NB4 (cell line): ENCODE data around the gene UNC45B.

ENCODE experiments used
- MYC ChIP-seq: IDR thresholded peaks from 2 replicates; pipeline ENCODE4 v1.6.1; 2011; ENCODE audit warnings: low read depth, low read length
- POLR2A ChIP-seq: IDR thresholded peaks from 2 replicates; pipeline ENCODE4 v1.6.1; 2011; ENCODE audit warnings: mild to moderate bottlenecking; ENCODE audit not compliant: insufficient read length; ENCODE audit errors: extremely low read depth
- TF ChIP-seq, protein P1 (sequence below): IDR thresholded peaks from one replicate; pipeline ENCODE4 v1.5.1; 2012; ENCODE audit warnings: low read depth, low read length

DNA sequence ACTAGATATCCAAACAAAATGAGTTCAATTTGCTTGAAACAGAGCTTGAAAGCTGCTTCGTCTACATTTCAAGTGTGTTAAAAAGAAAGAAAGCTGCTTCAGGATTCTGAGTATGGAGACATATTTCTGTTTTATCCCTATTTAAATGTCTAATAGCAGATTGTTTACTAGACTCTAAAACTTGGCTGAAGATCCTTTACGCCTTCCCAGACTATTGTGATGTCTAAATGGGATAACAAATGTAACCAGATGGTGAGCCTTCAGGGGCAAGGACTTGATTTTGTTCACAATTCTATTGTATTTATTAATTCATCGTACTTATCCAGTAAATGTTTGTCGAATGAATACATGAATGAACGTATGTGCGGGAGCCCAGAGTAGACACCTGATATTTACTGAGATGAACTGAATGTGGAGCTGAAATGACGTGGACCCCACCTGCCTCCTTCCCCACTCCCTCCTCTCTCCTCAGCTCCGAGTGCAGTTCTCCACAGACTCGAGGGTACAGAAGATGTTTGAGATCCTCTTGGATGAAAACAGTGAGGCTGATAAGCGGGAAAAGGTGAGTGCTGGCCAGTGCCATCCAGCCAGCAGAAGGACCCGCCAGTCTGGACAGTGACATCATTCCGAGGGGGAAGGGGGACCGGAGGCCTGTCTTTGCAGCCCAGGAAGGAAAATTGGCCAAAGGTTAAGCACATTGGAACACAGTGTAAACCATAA is 5.0 kb downstream of the UNC45B start:
- TF ChIP-seq, protein P1, sequence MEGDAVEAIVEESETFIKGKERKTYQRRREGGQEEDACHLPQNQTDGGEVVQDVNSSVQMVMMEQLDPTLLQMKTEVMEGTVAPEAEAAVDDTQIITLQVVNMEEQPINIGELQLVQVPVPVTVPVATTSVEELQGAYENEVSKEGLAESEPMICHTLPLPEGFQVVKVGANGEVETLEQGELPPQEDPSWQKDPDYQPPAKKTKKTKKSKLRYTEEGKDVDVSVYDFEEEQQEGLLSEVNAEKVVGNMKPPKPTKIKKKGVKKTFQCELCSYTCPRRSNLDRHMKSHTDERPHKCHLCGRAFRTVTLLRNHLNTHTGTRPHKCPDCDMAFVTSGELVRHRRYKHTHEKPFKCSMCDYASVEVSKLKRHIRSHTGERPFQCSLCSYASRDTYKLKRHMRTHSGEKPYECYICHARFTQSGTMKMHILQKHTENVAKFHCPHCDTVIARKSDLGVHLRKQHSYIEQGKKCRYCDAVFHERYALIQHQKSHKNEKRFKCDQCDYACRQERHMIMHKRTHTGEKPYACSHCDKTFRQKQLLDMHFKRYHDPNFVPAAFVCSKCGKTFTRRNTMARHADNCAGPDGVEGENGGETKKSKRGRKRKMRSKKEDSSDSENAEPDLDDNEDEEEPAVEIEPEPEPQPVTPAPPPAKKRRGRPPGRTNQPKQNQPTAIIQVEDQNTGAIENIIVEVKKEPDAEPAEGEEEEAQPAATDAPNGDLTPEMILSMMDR: no peak
- TF ChIP-seq MYC: no peak
- TF ChIP-seq POLR2A: no peak
